T-helper 1 cell treated with Interleukin-12 subunit alpha and Interleukin-12 subunit beta and Interleukin-4 antibody, amounts not matched to agents 30 ng/mL and 1 ng/mL, for 36 hours (primary cell): ENCODE data around the gene COMMD1. TPM values are rescaled to one million over a fixed set of nuclear protein-coding genes. Genes with fewer than 3 reads are reported as not detected.
"Not testable (repeated sequence)": the region's sequence is repeated elsewhere in the genome, so short reads cannot be mapped to it uniquely, and the experiment has no call there.

Source experiments
- intact Hi-C: fragments of 100-400 bp; cut with micrococcal nuclease; formaldehyde crosslinking; loops from one replicate; pipeline ENCODE4 v1.15.1; 2024
- total RNA-seq: library from RNA; stranded (reverse); gene quantifications from 2 replicates; pipeline ENCODE4 v1.2.3, GENCODE V29; 2022

Gene COMMD1
- 27.3 and 33.8 TPM in 2 replicates for total RNA-seq

DNA sequence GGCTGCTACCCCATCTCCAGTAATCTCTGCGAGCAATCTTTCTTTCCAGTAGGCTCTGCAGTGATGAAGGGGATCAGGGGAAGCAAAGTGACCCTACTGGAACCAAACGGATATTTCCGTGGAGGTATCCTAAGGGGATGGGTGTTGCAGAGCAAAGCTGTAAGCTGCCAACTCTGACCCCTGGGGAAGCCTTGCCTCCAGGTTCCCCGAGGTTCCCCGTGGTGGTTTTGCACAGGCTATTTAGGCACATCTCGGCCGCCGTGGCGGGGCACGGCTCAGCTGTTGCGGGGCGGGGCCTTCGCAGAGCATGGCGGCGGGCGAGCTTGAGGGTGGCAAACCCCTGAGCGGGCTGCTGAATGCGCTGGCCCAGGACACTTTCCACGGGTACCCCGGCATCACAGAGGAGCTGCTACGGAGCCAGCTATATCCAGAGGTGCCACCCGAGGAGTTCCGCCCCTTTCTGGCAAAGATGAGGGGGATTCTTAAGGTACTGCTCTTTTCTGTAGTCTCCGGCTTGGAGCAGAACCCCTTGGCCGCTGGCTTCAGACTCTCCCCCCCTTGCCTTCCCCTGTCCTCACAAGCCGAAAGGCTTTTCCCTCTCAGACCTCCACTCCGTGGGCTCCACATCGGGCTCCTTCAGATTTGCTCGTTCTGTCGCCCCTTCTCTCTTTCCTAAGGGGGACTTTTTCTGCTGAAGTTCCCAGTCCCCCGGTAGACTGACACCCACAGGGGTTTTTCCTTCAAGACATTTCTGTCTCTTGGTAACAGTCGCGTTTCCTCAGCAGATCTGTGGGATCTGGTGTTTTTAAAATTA lies at the start of gene COMMD1:
TSS of gene COMMD1 (plus strand) at position 303 of the 814 bp plus-strand sequence. CDS start at position 308, 5 bp downstream.
- intact Hi-C loops = loop anchor here (1.0 to 5.0 kb wide), 8 partner anchors 17 to 1682 kb away; partner anchors contain the start of genes CCT4, EHBP1, FAM161A and MDH1

- intact Hi-C loops = loop anchor here (10.0 kb wide), 1 partner anchor 972 kb away; the partner anchor contains the start of gene REL
Measured at GRCh38 chr2:61857224-61857623, 48.2 kb upstream of the COMMD1 start.

- intact Hi-C loops = no loop called here
Measured at GRCh38 chr2:61862085-61862484, 43.4 kb upstream of the COMMD1 start.

DNA sequence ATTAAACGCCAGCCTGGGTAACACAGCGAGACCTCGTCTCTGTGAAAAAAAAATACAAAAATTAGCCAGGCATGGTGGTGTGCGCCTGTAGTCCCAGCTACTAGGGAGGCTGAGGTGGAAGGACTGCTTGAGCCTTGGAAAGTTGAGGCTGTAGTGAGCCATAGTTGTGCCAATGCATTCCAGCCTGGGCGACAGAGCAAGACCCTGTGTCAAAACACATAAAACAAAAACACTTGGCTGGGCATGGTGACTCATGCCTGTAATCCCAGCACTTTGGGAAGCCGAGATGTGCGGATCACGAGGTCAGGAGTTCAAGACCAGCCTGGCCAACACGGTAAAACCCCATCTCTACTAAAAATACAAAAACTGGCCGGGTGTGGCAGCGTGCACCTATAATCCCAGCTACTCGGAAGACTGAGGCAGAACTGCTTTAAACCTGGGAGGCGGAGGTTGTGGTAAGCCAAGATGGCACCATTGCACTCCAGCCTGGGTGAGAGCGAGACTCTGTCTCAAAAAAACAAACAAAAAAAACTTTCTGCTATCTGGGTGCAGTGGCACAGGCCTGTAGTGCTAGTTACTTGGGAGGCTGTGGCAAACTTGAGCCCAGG lies 38.9 kb upstream of the COMMD1 start:
- intact Hi-C loops = not testable (repeated sequence)

DNA sequence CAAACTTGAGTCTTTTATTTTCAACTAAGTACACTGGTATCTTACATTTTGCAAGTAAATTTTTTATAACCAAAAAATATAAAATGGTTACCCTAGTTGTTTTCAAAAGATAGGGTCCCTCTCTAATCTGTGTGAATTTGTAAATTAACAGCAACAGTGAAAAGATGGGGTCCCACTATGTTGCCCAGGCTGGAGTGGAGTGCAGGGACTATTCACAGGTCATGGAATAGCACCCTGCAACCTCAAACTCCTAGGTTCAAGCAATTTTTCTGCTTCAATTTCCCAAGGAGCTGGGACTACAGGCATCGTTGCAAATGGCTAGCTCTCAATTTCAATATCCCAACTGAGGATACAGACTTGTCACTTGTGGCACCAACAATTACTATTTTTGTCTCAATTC lies 29.1 kb upstream of the COMMD1 start:
- intact Hi-C loops = no loop called here

- intact Hi-C loops = no loop called here
Measured at GRCh38 chr2:61877571-61878245, 27.8 kb upstream of the COMMD1 start.

GRCh38 chr2:61878761-61879160 lies 26.7 kb upstream of the COMMD1 start:
- intact Hi-C loops = no loop called here

- intact Hi-C loops = not testable (repeated sequence)
Measured at GRCh38 chr2:61879351-61879750, 26.1 kb upstream of the COMMD1 start.

DNA sequence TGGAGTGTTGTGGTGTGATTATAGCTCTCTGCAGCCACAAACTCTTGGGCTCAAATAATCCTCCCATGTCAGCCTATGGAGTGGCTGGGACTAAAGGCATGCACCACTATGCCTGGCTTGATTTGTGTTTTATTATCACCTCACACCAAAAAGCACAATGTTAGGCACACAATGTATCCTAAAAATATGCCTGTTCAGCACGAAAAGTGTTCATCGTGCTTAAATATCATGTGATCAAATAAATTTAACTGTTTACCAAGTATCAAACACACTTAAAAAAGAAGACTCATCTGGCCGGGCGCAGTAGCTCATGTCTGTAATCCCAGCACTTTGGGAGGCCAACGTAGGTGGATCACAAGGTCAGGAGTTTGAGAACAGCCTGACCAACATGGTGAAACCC lies 22.6 kb upstream of the COMMD1 start:
- intact Hi-C loops = loop anchor here (10.0 kb wide), 1 partner anchor 818 kb away; the partner anchor contains the start of gene SANBR

DNA sequence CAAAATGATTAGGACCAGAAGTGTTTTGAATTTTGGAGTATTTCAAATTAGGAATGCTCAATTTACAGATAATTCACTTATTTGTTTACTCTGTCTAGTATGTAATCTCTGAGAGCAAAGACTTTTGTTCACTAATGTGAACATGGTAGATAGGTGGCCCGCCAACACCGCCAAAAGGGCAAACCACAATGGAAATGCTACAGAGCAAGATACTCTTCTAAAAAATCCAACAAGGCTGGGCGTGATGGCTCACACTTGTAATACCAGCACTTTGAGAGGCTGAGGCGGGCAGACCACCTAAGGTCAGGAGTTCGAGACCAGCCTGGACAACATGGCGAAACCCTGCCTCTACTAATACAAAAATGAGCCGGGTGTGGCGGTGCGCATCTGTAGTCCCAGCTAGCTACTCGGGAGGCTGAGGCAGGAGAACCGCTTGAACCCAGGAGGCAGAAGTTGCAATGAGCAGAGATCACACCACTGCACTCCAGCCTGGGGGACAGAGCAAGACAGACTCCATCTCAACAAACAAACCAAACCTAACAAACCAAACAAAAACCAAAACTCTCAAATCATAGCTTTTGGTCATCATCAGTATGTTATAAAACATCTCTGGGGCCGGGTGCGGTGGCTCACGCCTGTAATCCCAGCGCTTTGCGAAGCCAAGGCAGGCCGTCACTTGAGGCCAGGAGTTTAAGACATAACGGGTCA lies 19.4 kb upstream of the COMMD1 start:
- intact Hi-C loops = loop anchor here (2.0 to 10.0 kb wide), 5 partner anchors 15 to 1004 kb away; partner anchors contain the start of genes REL and SANBR

DNA sequence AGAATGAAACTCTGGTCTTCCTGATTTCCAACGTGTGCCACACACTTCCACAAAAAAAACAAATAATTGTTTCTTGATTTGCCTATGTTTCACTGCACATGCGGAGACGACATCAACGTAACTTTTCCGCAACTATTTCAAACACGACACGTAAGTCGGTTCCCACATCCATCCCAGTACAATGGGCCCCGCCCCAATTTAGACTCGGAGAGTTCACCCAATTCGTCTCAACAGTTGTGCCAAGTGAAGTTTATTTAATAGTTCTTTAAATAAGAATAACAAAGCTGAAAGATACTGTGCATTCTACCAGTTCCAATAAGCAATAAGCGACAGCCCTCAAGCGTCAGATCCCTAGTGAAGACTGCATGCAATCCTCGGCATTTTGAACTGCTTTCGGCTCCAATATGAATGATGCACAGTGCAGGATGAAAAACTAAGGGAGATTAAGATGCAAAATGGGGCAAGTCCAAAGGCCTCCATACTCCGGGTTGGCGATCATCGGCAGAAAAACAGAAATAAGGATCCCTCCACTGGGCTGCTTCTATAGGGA lies 17.7 kb upstream of the COMMD1 start:
- intact Hi-C loops = loop anchor here (1.0 to 10.0 kb wide), 15 partner anchors 18 to 1953 kb away; partner anchors contain the start of genes COMMD1, EHBP1, FAM161A and MDH1

- intact Hi-C loops = loop anchor here (1.0 to 10.0 kb wide), 15 partner anchors 17 to 1952 kb away; partner anchors contain the start of genes COMMD1, EHBP1, FAM161A and MDH1
Measured at GRCh38 chr2:61888267-61889055, 17.0 kb upstream of the COMMD1 start, which contains the start of gene CCT4. Gene CCT4, minus strand, starts transcription at chr2:61888656. Its CDS starts 149 bp downstream, at chr2:61888507.

GRCh38 chr2:61898810-61899209 lies 6.7 kb upstream of the COMMD1 start:
- intact Hi-C loops = no loop called here

GRCh38 chr2:61900281-61900680 lies 5.2 kb upstream of the COMMD1 start:
- intact Hi-C loops = no loop called here

GRCh38 chr2:61906186-61906470 lies 654 bp downstream of the COMMD1 start:
- intact Hi-C loops = loop anchor here (5.0 kb wide), 4 partner anchors 214 to 1681 kb away; partner anchors contain the start of genes EHBP1, MDH1 and WDPCP

DNA sequence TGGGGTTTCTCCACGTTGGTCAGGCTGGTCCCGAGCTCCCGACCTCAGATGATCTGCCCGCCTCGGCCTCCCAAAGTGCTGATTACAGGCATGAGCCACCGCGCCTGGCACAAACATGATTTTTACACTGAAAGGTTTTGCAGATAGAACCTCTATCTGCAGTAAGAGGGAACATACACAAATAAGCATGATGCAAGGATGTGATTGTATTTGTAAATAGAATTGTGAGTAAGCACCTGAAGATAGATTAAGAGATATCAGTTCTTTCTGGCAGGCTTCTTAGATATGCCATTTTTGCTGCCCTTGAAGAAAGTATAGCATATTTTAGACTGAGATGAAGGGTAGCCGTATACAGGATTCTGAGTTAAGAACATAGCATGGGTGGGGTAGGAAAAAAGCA lies 3.6 kb downstream of the COMMD1 start:
- intact Hi-C loops = loop anchor here (5.0 kb wide), 4 partner anchors 217 to 1678 kb away; partner anchors contain the start of genes EHBP1, MDH1 and WDPCP

DNA sequence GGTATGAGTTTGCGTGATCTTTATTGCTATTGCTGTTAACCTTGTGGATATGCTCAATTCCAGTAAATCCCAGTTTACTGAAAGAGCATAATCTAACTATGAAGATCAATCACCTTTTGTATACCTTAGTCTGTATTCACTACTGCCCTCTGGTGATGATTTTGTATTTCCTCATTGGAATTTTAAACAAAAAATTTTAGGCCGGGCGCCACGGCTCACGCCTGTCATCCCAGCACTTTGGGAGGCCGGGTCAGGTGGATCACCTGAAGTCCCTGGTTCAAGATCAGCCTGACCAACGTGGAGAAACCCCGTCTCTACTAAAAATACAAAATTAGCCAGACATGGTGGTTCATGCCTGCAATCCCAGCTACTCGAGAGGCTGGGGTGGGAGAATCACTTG lies 5.1 kb downstream of the COMMD1 start:
- intact Hi-C loops = no loop called here

DNA sequence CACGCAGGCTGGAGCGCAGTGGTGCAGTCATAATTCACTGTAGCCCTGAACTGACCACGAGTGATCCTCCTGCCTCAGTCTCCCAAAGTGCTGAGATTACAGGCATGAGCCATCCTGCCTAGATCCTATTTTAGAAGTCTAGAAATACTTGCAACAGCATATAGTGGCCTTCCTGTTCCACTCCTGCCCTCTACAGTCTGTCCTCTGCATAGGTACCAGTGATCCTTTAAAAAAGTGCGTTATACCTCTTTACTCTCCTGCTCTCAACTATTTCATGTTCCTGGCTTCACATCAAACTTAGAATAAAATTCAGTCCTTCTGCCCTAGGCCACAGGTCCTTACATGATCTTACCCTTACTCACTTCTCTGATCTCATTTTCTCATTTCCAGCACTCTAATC lies 6.0 kb downstream of the COMMD1 start:
- intact Hi-C loops = no loop called here

GRCh38 chr2:61914794-61915193 lies 9.3 kb downstream of the COMMD1 start:
- intact Hi-C loops = loop anchor here (5.0 kb wide), 1 partner anchor 383 kb away; no protein-coding TSS in a partner anchor

DNA sequence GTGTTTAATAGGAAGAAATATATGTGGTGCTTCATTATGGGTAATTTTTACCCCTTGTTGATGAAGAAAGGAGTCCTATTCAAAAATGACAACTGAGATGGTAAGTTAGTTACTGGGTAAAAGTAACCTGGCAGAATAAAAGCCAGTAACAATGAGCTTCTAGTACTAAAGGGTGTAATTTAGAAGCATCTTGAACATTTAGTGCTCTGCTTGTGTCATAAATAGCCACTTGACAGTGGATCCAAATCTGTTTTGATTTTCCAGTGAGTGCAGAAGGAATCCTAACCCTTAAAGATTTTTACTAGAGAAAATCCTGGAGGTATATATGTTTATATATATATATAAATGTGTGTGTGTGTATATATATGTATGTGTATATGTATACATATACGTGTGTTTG lies 15.1 kb downstream of the COMMD1 start:
- intact Hi-C loops = no loop called here
